Measurements from ENCODE around the gene CCSER1. TPM values are rescaled to one million over a fixed set of nuclear protein-coding genes. Genes with fewer than 3 reads are reported as not detected.

Gene CCSER1
- total and polyA plus RNA-seq, 2 experiments from 2014 or later: 5.2 to 23.4 TPM

DNA sequence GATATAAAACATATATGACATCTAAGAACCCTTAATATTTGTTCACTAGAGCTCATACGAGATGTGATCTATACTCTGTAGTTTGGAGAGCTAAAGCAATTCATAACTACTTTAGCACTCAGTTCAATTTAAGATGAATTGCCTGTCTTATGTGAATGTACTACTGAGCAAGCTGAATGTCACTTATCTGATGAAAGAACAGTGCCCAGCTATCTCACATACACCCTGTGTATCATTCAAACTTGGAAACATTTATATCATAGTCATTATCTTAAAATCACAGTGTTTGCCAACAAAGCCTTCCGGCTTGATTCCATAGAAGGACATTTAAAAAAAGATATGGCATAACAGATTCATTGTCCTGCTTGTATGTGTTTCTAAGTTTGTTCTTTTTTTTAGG is 639.6 kb downstream of the CCSER1 start:
- no peaks in the 10 kb centered on the region for H3K9me3 ChIP-seq (ENCODE audit: low read depth)
- no peak overlapping the region for H3K4me3 ChIP-seq
- no peak overlapping the region for H2AFZ ChIP-seq
- no peak overlapping the region for H3K4me2 ChIP-seq
- no peaks in the 10 kb centered on the region for H3K9me2 ChIP-seq (replicated peaks; ENCODE audit: insufficient read depth)
- TF ChIP-seq EZH2phosphoT487 (IDR thresholded peaks at IDR 0.05; ENCODE audit: low read depth, severe bottlenecking, unreplicated experiment): no peak
- TF ChIP-seq, protein P1, sequence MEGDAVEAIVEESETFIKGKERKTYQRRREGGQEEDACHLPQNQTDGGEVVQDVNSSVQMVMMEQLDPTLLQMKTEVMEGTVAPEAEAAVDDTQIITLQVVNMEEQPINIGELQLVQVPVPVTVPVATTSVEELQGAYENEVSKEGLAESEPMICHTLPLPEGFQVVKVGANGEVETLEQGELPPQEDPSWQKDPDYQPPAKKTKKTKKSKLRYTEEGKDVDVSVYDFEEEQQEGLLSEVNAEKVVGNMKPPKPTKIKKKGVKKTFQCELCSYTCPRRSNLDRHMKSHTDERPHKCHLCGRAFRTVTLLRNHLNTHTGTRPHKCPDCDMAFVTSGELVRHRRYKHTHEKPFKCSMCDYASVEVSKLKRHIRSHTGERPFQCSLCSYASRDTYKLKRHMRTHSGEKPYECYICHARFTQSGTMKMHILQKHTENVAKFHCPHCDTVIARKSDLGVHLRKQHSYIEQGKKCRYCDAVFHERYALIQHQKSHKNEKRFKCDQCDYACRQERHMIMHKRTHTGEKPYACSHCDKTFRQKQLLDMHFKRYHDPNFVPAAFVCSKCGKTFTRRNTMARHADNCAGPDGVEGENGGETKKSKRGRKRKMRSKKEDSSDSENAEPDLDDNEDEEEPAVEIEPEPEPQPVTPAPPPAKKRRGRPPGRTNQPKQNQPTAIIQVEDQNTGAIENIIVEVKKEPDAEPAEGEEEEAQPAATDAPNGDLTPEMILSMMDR (IDR thresholded peaks at IDR 0.05; ENCODE audit: poor library complexity): no peak
- TF ChIP-seq EZH2 (IDR thresholded peaks at IDR 0.05; ENCODE audit: borderline replicate concordance): no peak
- no peaks in the 10 kb centered on the region for H3K79me2 ChIP-seq
- H3K4me1 ChIP-seq (ENCODE audit: insufficient read depth): no peaks in the 10 kb centered on the region
- WGBS (ENCODE audit: low lambda C conversion rate, missing lambda C conversion rate): 84% methylated on average over 2 of the region's 2 CpGs
- DNase-seq (ENCODE audit: low spot score): no peak
- H4K20me1 ChIP-seq (ENCODE audit: insufficient read depth, poor library complexity, severe bottlenecking): no peaks in the 10 kb centered on the region
- no peaks in the 10 kb centered on the region for H3K36me3 ChIP-seq (replicated peaks; ENCODE audit: insufficient read depth, low read depth)
- no peak overlapping the region for H3K27ac ChIP-seq
- H3K27me3 ChIP-seq: no peaks in the 10 kb centered on the region

DNA sequence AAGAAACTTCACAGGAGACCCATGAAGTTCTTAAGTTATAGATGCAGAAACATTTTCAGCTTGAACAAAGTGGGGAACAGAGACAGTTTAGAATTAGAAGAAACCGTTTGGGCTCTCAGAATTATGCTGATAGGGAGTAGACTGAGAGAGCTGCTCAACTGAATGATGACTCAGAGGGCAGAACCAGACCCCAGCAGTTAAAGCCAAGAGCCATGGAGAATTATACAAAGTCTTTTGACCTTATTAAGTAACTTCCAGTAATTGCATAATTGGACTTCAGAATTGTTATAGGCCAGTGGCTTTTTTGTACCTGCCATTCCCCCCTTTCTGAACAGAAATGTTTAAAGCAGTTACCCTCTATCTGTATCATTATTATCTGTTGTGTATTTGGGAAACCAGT is 642.1 kb downstream of the CCSER1 start:
- no peaks in the 10 kb centered on the region for H3K27me3 ChIP-seq
- no peak overlapping the region for H3K27ac ChIP-seq
- H3K79me2 ChIP-seq: no peaks in the 10 kb centered on the region
- no peaks in the 10 kb centered on the region for H3K36me3 ChIP-seq (replicated peaks; ENCODE audit: insufficient read depth, low read depth)
- H3K4me3 ChIP-seq: no peak overlapping the region
- 38% methylated on average over 1 of the region's 1 CpG for WGBS (ENCODE audit: low lambda C conversion rate, missing lambda C conversion rate)
- no peak overlapping the region for H3K4me2 ChIP-seq
- TF ChIP-seq EZH2 (IDR thresholded peaks at IDR 0.05; ENCODE audit: borderline replicate concordance) (no peak), EZH2phosphoT487 (IDR thresholded peaks at IDR 0.05; ENCODE audit: low read depth, severe bottlenecking, unreplicated experiment) (no peak)
- TF ChIP-seq, protein P1 (IDR thresholded peaks at IDR 0.05; ENCODE audit: poor library complexity): no peak
- H4K20me1 ChIP-seq (ENCODE audit: insufficient read depth, poor library complexity, severe bottlenecking): no peaks in the 10 kb centered on the region
- no peaks in the 10 kb centered on the region for H3K4me1 ChIP-seq (ENCODE audit: insufficient read depth)
- no peaks in the 10 kb centered on the region for H3K9me3 ChIP-seq (ENCODE audit: low read depth)
- H2AFZ ChIP-seq: no peak overlapping the region
- no peaks in the 10 kb centered on the region for H3K9me2 ChIP-seq (replicated peaks; ENCODE audit: insufficient read depth)
- peak; percentile 17 for DNase-seq (ENCODE audit: low spot score)

DNA sequence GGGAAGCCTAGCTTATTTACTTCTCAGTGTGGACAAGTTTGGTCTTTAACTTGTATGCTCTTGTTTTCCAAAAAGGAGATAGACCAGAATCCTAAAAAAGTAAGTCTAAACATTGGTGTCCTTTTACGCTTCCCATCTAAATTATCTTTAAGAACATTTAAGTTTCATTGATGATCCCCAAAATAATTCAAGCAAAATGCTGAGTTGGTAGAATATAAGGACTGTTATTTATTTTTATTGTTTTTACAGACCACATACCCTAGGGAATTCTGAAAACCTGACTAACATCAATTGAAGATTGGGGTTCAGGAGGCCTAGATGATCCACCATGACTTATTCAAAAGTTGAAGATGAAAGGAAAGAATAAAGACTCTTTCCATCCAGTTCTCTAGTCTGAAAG is 653.0 kb downstream of the CCSER1 start:
- no peaks in the 10 kb centered on the region for H3K27me3 ChIP-seq
- H3K27ac ChIP-seq: no peak overlapping the region
- H3K79me2 ChIP-seq: no peaks in the 10 kb centered on the region
- WGBS (ENCODE audit: low lambda C conversion rate, missing lambda C conversion rate): 95% methylated on average over 1 of the region's 1 CpG
- no peaks in the 10 kb centered on the region for H3K36me3 ChIP-seq (replicated peaks; ENCODE audit: insufficient read depth, low read depth)
- no peak for DNase-seq (ENCODE audit: low spot score)
- H3K4me1 ChIP-seq (ENCODE audit: insufficient read depth): no peaks in the 10 kb centered on the region
- no peaks in the 10 kb centered on the region for H3K9me2 ChIP-seq (replicated peaks; ENCODE audit: insufficient read depth)
- no peaks in the 10 kb centered on the region for H4K20me1 ChIP-seq (ENCODE audit: insufficient read depth, poor library complexity, severe bottlenecking)
- H3K4me2 ChIP-seq: no peak overlapping the region
- TF ChIP-seq EZH2phosphoT487 (IDR thresholded peaks at IDR 0.05; ENCODE audit: low read depth, severe bottlenecking, unreplicated experiment): no peak
- no peak for TF ChIP-seq EZH2 (IDR thresholded peaks at IDR 0.05; ENCODE audit: borderline replicate concordance)
- TF ChIP-seq, protein P1 (IDR thresholded peaks at IDR 0.05; ENCODE audit: poor library complexity): no peak
- H3K4me3 ChIP-seq: no peak overlapping the region
- no peaks in the 10 kb centered on the region for H3K9me3 ChIP-seq (ENCODE audit: low read depth)
- no peak overlapping the region for H2AFZ ChIP-seq

DNA sequence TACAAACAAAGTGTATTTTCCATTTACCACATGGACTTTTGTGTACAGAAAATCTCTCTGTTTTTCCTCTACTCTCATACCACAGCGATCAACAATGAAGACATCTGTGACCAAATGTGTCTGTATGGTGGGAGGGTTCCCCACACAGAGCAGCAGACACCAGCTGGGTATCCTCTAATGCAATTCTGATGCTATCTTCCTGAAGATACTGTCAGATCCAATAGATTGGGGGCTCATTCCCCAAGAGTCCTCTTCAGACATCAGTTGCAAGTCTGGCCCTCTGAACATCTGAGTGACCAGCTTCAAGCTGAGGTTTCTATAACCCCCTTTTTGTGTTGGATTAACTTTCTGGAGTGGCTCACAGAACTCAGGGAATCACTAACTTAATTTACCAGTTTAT is 659.4 kb downstream of the CCSER1 start:
- no peaks in the 10 kb centered on the region for H3K36me3 ChIP-seq (replicated peaks; ENCODE audit: insufficient read depth, low read depth)
- 100% methylated on average over 1 of the region's 1 CpG for WGBS (ENCODE audit: low lambda C conversion rate, missing lambda C conversion rate)
- H4K20me1 ChIP-seq (ENCODE audit: insufficient read depth, poor library complexity, severe bottlenecking): no peaks in the 10 kb centered on the region
- TF ChIP-seq, protein P1 (IDR thresholded peaks at IDR 0.05; ENCODE audit: poor library complexity): no peak
- TF ChIP-seq EZH2 (IDR thresholded peaks at IDR 0.05; ENCODE audit: borderline replicate concordance) (no peak), EZH2phosphoT487 (IDR thresholded peaks at IDR 0.05; ENCODE audit: low read depth, severe bottlenecking, unreplicated experiment) (no peak)
- no peaks in the 10 kb centered on the region for H3K9me2 ChIP-seq (replicated peaks; ENCODE audit: insufficient read depth)
- H3K4me1 ChIP-seq (ENCODE audit: insufficient read depth): no peaks in the 10 kb centered on the region
- no peaks in the 10 kb centered on the region for H3K79me2 ChIP-seq
- no peak for DNase-seq (ENCODE audit: low spot score)
- no peak overlapping the region for H3K4me3 ChIP-seq
- H3K27me3 ChIP-seq: no peaks in the 10 kb centered on the region
- H3K4me2 ChIP-seq: no peak overlapping the region
- H3K27ac ChIP-seq: no peak overlapping the region
- H2AFZ ChIP-seq: no peak overlapping the region
- no peaks in the 10 kb centered on the region for H3K9me3 ChIP-seq (ENCODE audit: low read depth)

Measured in hepatocyte (in vitro differentiated cells).